K562 (cell line): ENCODE data around the gene GMDS. TPM values are rescaled to one million over a fixed set of nuclear protein-coding genes. Genes with fewer than 3 reads are reported as not detected.
A peak's percentile ranks its signal among the peaks of the same experiment; 100 is the strongest.

ENCODE experiments used
- ATAC-seq: fragments of 200-7000 bp; cut with Tn5 transposase; 3 replicates; pipeline ENCODE4 v1.9.1; 2020; ENCODE audit warnings: moderate library complexity
- BruUV-seq: library from RNA; stranded (reverse); fragments of 400-500 nt; replicated peaks from 2 replicates; lab custom pipeline; 2021; lab: Mats Ljungman, UMichigan
- CTCF ChIA-PET: fragments of 300-600 bp; formaldehyde crosslinking; extraction: SDS; loops from one replicate; lab custom pipeline; 2021; ENCODE audit warnings: low intra/inter-chr PET ratio; lab: Yijun Ruan, JAX
- POLR2A ChIA-PET: fragments of 300-600, 350-650 bp; sonication (Branson Sonifier 250); formaldehyde crosslinking; extraction: SDS; loops from one replicate; lab custom pipeline; 2021; ENCODE audit warnings: antibody characterized with exemption, inconsistent platforms; lab: Yijun Ruan, JAX
- DNase-seq, 4 experiments: peaks; one replicate each; pipeline versions ENCODE4 v3.0.0 to v3.0.0-alpha.2; 2011 to 2018; ENCODE audit warnings: low spot score in 3 of 4, mixed read lengths in 3 of 4; ENCODE audit errors: extremely low read depth in 1 of 4
- FAIRE-seq: peaks from 2 replicates; lab custom pipeline; 2011; peaks lifted over from hg19 to GRCh38; lab: Jason Lieb, UNC
- H2AFZ ChIP-seq: 2 replicates; pipeline ENCODE4 v1.6.0; 2011; ENCODE audit warnings: low read depth, low read length, control low read depth, inconsistent platforms
- H3K27ac ChIP-seq: fragments of 200-600 bp; 3 replicates; pipeline ENCODE4 v1.8.0; 2011; ENCODE audit warnings: low read depth, mild to moderate bottlenecking, control low read depth, inconsistent platforms, low read length, moderate library complexity, mixed read lengths; ENCODE audit errors: extremely low read depth
- H3K27me3 ChIP-seq, 2 experiments: fragments of 300-600 bp in 1 of 2; 2 replicates in 1 of 2; 3 replicates in 1 of 2; pipeline versions ENCODE4 v1.6.0 to v1.8.0; 2011; ENCODE audit warnings: inconsistent platforms in 2 of 2, low read length in 2 of 2, mild to moderate bottlenecking in 1 of 2, mixed read lengths in 1 of 2, moderate library complexity in 1 of 2; ENCODE audit not compliant: control insufficient read depth in 2 of 2, insufficient read depth in 2 of 2
- H3K36me3 ChIP-seq: fragments of 300-600 bp; 3 replicates; pipeline ENCODE4 v1.8.0; 2011; ENCODE audit warnings: mild to moderate bottlenecking, low read length, inconsistent platforms; ENCODE audit not compliant: control insufficient read depth, insufficient read depth
- H3K4me1 ChIP-seq, 2 experiments: fragments of 200-600 bp in 1 of 2; replicated peaks in 1 of 2; 2 replicates in 1 of 2; 3 replicates in 1 of 2; pipeline versions ENCODE4 v1.5.1 to v1.8.0; 2011; ENCODE audit warnings: inconsistent platforms in 2 of 2, low read length in 2 of 2, mild to moderate bottlenecking in 1 of 2, mixed read lengths in 1 of 2, moderate library complexity in 1 of 2; ENCODE audit not compliant: control insufficient read depth in 2 of 2, insufficient read depth in 2 of 2
- H3K4me2 ChIP-seq: 2 replicates; pipeline ENCODE4 v1.6.1; 2011; ENCODE audit warnings: low read length, control low read depth, inconsistent platforms, mixed read lengths; ENCODE audit not compliant: insufficient read depth
- H3K4me3 ChIP-seq: fragments of 200-600 bp; sonication (generic), shearing (Covaris generic); 2 replicates; pipeline ENCODE4 v1.5.1; 2016; ENCODE audit warnings: control low read depth, inconsistent platforms
- H3K79me2 ChIP-seq: fragments of 200-600 bp; 3 replicates; pipeline ENCODE4 v1.8.0; 2011; ENCODE audit warnings: low read length, inconsistent platforms; ENCODE audit not compliant: control insufficient read depth, insufficient read depth
- H3K9ac ChIP-seq, 2 experiments: 2 replicates each; pipeline versions ENCODE4 v1.6.0 to v1.6.1; 2011; ENCODE audit warnings: low read depth in 2 of 2, low read length in 2 of 2, control low read depth in 1 of 2, inconsistent platforms in 1 of 2, mild to moderate bottlenecking in 1 of 2, mixed read lengths in 1 of 2; ENCODE audit not compliant: insufficient read depth in 1 of 2
- H3K9me1 ChIP-seq: one replicate; pipeline ENCODE4 v1.6.0; 2011; ENCODE audit warnings: inconsistent platforms, mild to moderate bottlenecking, low read length, moderate library complexity; ENCODE audit not compliant: control insufficient read depth, insufficient read depth
- H3K9me3 ChIP-seq: replicated peaks from 2 replicates; pipeline ENCODE4 v1.5.1; 2011; ENCODE audit warnings: low read depth, low read length, inconsistent platforms; ENCODE audit not compliant: control insufficient read depth, insufficient read depth
- H4K20me1 ChIP-seq: replicated peaks from 2 replicates; pipeline ENCODE4 v1.6.1; 2011; ENCODE audit warnings: low read length, inconsistent platforms, mixed read lengths; ENCODE audit not compliant: control insufficient read depth, insufficient read depth
- AFF1 ChIP-seq, 2 experiments: fragments of 450-650 bp; IDR thresholded peaks; 2 replicates each; pipeline ENCODE4 v1.6.1; 2018; ENCODE audit warnings: mild to moderate bottlenecking in 2 of 2, low read depth in 1 of 2; ENCODE audit not compliant: partially characterized antibody in 2 of 2
- BRF2 ChIP-seq: IDR thresholded peaks from 3 replicates; pipeline ENCODE4 v1.6.1; 2011; ENCODE audit warnings: borderline replicate concordance, mild to moderate bottlenecking; ENCODE audit not compliant: insufficient read length, insufficient read depth
- CBX3 ChIP-seq, 2 experiments: IDR thresholded peaks; 1 replicate in 1 of 2; 2 replicates in 1 of 2; pipeline ENCODE4 v1.6.1; 2012; ENCODE audit warnings: inconsistent platforms in 2 of 2, low read length in 2 of 2, borderline replicate concordance in 1 of 2, control low read depth in 1 of 2
- MTF1 ChIP-seq: fragments of 250-450 bp; sonication (Bioruptor Pico); IDR thresholded peaks from 2 replicates; pipeline ENCODE4 v1.9.0; 2021; ENCODE audit warnings: moderate library complexity, mild to moderate bottlenecking, inconsistent platforms, borderline replicate concordance
- POLR2G ChIP-seq: fragments of 200-400 bp; formaldehyde crosslinking; IDR thresholded peaks from 2 replicates; pipeline ENCODE4 v1.6.1; 2017; ENCODE audit warnings: low read depth, mild to moderate bottlenecking, antibody characterized with exemption, low read length, moderate library complexity
- RBM25 ChIP-seq: fragments of 200-400 bp; formaldehyde crosslinking; IDR thresholded peaks from 2 replicates; pipeline ENCODE4 v1.6.1; 2018; ENCODE audit warnings: low read length, low read depth, moderate library complexity; ENCODE audit not compliant: severe bottlenecking
- SNRNP70 ChIP-seq: fragments of 200-400 bp; formaldehyde crosslinking; optimal IDR thresholded peaks from 2 replicates; pipeline ENCODE3; 2017; ENCODE audit warnings: low read depth, low read length
- SREBF2 ChIP-seq: sonication (generic); formaldehyde crosslinking; IDR thresholded peaks from 2 replicates; pipeline ENCODE4 v1.4.0; 2020; ENCODE audit warnings: mild to moderate bottlenecking, missing genetic modification reagents
- TSHZ1 ChIP-seq: fragments of 250-450 bp; sonication (Bioruptor Pico); IDR thresholded peaks from 2 replicates; pipeline ENCODE4 v1.4.0; 2020; ENCODE audit warnings: mild to moderate bottlenecking, moderate library complexity
- ZNF121 ChIP-seq: sonication (generic); formaldehyde crosslinking; conservative IDR thresholded peaks from 2 replicates; pipeline ENCODE4 v1.8.0; 2022; ENCODE audit warnings: missing genetic modification reagents
- ZNF79 ChIP-seq: fragments of 250-450 bp; sonication (Bioruptor Pico); IDR thresholded peaks from 2 replicates; pipeline ENCODE4 v1.4.0; 2020; ENCODE audit warnings: low read depth, mild to moderate bottlenecking, moderate library complexity
- WGBS: fragments of 100-300 bp; shearing (Covaris generic); methylation state at CpG from one replicate; pipeline ENCODE4 v1.1.6; 2016; ENCODE audit warnings: low coverage, mixed read lengths; ENCODE audit not compliant: insufficient coverage; ENCODE audit errors: missing lambda C conversion rate; 5-methylcytosine and 5-hydroxymethylcytosine counted together
- in situ Hi-C: fragments of 300-500 bp; cut with MboI; formaldehyde crosslinking; loops from 4 replicates; pipeline ENCODE4 v1.15.0; 2018; ENCODE audit warnings: inconsistent platforms, mixed read lengths
- intact Hi-C: fragments of 100-400 bp; cut with micrococcal nuclease; formaldehyde crosslinking; loops from 2 replicates; pipeline ENCODE4 v1.14.2; 2022
- polyA plus RNA-seq, 8 experiments: library from polyadenylated mRNA; depleted of rRNA in 4 of 8; stranded (reverse) in 5 of 8; unstranded in 3 of 8; fragments of >200 nt; fragmentation: Nextera tagmentation in 2 of 8; fragmentation: Illumina TruSeq in 1 of 8; extraction: Ambion mirVana in 2 of 8; extraction: Trizol in 1 of 8; gene quantifications; 2 replicates each; pipeline versions ENCODE4 v1.2.1 to v1.2.3, GENCODE V29; 2011 to 2014; ENCODE audit warnings: inconsistent platforms in 1 of 8, missing spikeins in 1 of 8
- total RNA-seq, 7 experiments: library from RNA; depleted of rRNA in 6 of 7; stranded (reverse); fragments of >200 nt in 6 of 7; fragmentation: Illumina TruSeq in 2 of 7; extraction: Trizol in 2 of 7; gene quantifications; 2 replicates each; pipeline versions ENCODE4 v1.2.1 to v1.2.3, GENCODE V29; 2011 to 2021; ENCODE audit warnings: low replicate concordance in 1 of 7

Gene GMDS
- total and polyA plus RNA-seq, 9 of the 15 experiments (the other 6 are each of a cell fraction or from before 2014, with no cell fraction given) = 0.48 to 31.8 (median 13.4) TPM

GRCh38 chr6:1809291-1809988, 436.0 kb downstream of the GMDS start (continued):
- TF ChIP-seq TSHZ1 = no peak
- no peak for TF ChIP-seq SNRNP70
- TF ChIP-seq, all 486 proteins: peak for 2

GRCh38 chr6:1806935-1807334, 438.5 kb downstream of the GMDS start:
- no peaks in the 10 kb centered on the region for H3K9me3 ChIP-seq
- H3K36me3 ChIP-seq = no peaks in the 10 kb centered on the region
- no peak overlapping the region for H3K9ac ChIP-seq
- no peak overlapping the region for H3K4me3 ChIP-seq
- no peaks in the 10 kb centered on the region for H3K9me1 ChIP-seq
- 19% methylated on average over 6 of the region's 6 CpGs for WGBS
- no peaks in the 10 kb centered on the region for H4K20me1 ChIP-seq
- intact Hi-C loops (no loop called here), in situ Hi-C loops (no loop called here)
- H3K79me2 ChIP-seq = no peaks in the 10 kb centered on the region
- ATAC-seq = no peak
- no peak for FAIRE-seq
- DNase-seq = no peak
- no TSS peak for BruUV-seq
- peaks cover 5 to 14% of the 10 kb centered on the region in 2 experiments; a peak in 4 of 5 replicates for H3K27me3 ChIP-seq
- H3K4me2 ChIP-seq = no peak overlapping the region
- H3K27ac ChIP-seq = no peak overlapping the region
- H3K4me1 ChIP-seq = no peaks in the 10 kb centered on the region; a peak in 1 of 5 replicates
- ChIA-PET CTCF (no interaction called here), POLR2A (no interaction called here)
- no peak overlapping the region for H2AFZ ChIP-seq
- TF ChIP-seq AFF1 (IDR thresholded peaks at IDR 0.05; ENCODE audit: low read depth in 1 of 2, partially characterized antibody in 2 of 2) (no peak), ZNF79 (CRISPR knock-in tag) (no peak), BRF2 (no peak), CBX3 (IDR thresholded peaks at IDR 0.05; ENCODE audit: borderline replicate concordance in 1 of 2, low read length in 2 of 2) (no peak), MTF1 (CRISPR knock-in tag) (no peak), SREBF2 (CRISPR knock-in tag) (no peak), ZNF121 (CRISPR knock-in tag) (peak; percentile 72), RBM25 (peak; percentile 13), POLR2G (no peak)
